Karpas-422 (cell line): Measurements from ENCODE around the gene EGLN2. TPM values are rescaled to one million over a fixed set of nuclear protein-coding genes. Genes with fewer than 3 reads are reported as not detected.
"Not testable (repeated sequence)": the region's sequence is repeated elsewhere in the genome, so short reads cannot be mapped to it uniquely, and the experiment has no call there.

Experiments used
- DNase-seq: peaks from one replicate; pipeline ENCODE4 v3.0.0-alpha.2; 2015
- H2AFZ ChIP-seq: fragments of 200-600 bp; sonication (generic); 2 replicates; pipeline ENCODE4 v1.6.1; 2014; ENCODE audit warnings: antibody characterized with exemption, low read length, mixed read lengths
- H3K27ac ChIP-seq: fragments of 200-600 bp; sonication (generic); 2 replicates; pipeline ENCODE4 v1.5.1; 2014; ENCODE audit warnings: mild to moderate bottlenecking, low read length, moderate library complexity
- H3K27me3 ChIP-seq: fragments of 200-600 bp; sonication (generic); 2 replicates; pipeline ENCODE4 v1.6.1; 2014; ENCODE audit warnings: low read length, mixed read lengths
- H3K36me3 ChIP-seq: fragments of 200-600 bp; sonication (generic); 2 replicates; pipeline ENCODE4 v1.6.1; 2014; ENCODE audit warnings: low read length, mixed read lengths; ENCODE audit not compliant: insufficient read depth
- H3K4me1 ChIP-seq: fragments of 200-600 bp; sonication (generic); 2 replicates; pipeline ENCODE4 v1.6.1; 2014; ENCODE audit warnings: mild to moderate bottlenecking, low read length, mixed read lengths
- H3K4me2 ChIP-seq: fragments of 200-600 bp; sonication (generic); 2 replicates; pipeline ENCODE4 v1.6.1; 2014; ENCODE audit warnings: low read length, low read depth, mild to moderate bottlenecking; ENCODE audit not compliant: poor library complexity, severe bottlenecking
- H3K4me3 ChIP-seq: fragments of 200-600 bp; sonication (generic); 2 replicates; pipeline ENCODE4 v1.5.1; 2014; ENCODE audit warnings: mild to moderate bottlenecking, antibody characterized with exemption, low read length, mixed read lengths
- H3K79me2 ChIP-seq: fragments of 200-600 bp; sonication (generic); 2 replicates; pipeline ENCODE4 v1.6.1; 2014; ENCODE audit warnings: mild to moderate bottlenecking, low read length, mixed read lengths
- H3K9ac ChIP-seq: fragments of 200-600 bp; sonication (generic); 2 replicates; pipeline ENCODE4 v1.6.0; 2014; ENCODE audit warnings: low read length
- H3K9me2 ChIP-seq: fragments of 200-600 bp; sonication (generic), shearing (Covaris generic); replicated peaks from 2 replicates; pipeline ENCODE4 v1.6.0; 2014; ENCODE audit warnings: mild to moderate bottlenecking, low read length, moderate library complexity; ENCODE audit not compliant: insufficient read depth
- H3K9me3 ChIP-seq: fragments of 300-700, 200-600 bp; sonication (generic); 2 replicates; pipeline ENCODE4 v1.6.1; 2014; ENCODE audit warnings: low read length, mixed read lengths
- H4K20me1 ChIP-seq: fragments of 200-600 bp; sonication (generic); 2 replicates; pipeline ENCODE4 v1.6.1; 2014; ENCODE audit warnings: mild to moderate bottlenecking, antibody characterized with exemption, low read length, low read depth; ENCODE audit not compliant: insufficient read depth
- total RNA-seq: library from RNA; depleted of rRNA; stranded (reverse); fragments of >200 nt; shearing (Covaris generic); gene quantifications from 2 replicates; pipeline ENCODE4 v1.2.3, GENCODE V29; 2014; ENCODE audit warnings: low replicate concordance

Gene EGLN2
- total RNA-seq, 1 experiment from 2014 or later, result 49.4 TPM

DNA sequence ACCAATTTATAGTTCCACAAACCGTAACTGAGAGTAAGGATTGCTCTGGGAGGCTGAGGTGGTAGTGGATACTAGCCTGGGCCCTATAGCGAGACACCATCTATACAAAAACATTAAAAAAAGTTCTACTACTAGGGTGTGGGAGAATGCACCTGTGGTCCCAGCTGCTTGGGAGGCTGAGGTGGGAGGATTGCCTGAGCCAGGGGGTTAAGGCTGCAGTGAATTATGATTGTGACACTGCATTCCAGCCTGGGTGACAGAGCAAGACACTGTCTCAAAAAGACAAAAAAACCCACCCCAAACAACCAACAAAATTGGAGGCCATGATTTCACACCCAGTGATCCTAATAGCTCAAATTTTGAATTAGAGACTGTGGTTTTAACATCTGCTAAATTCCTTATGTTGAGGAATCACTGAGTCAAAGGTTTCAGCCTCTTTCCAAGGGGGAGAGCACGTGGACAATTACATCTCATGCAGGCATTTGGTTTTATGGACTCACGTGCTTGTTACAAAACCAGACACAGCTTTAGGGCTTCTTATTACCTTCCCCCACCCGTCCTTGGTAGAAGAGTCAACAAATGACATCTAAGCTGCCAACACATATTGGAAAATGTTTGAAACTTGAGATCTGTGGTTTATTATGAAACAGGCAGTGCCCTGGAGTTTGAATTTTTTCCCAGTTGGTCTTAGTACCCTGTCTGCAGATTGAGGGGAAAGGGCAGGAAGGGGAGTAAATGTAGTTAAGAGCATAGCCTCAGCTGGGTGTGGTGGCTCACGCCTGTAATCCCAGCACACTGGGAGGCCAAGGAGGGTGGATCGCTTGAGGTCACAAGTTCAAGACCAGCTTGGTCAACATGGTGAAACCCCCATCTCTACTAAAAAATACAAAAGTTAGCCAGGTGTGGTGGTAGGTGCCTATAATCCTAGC lies 32.8 kb downstream of the EGLN2 start:
- no peaks in the 10 kb centered on the region for H4K20me1 ChIP-seq
- no peak for DNase-seq

DNA sequence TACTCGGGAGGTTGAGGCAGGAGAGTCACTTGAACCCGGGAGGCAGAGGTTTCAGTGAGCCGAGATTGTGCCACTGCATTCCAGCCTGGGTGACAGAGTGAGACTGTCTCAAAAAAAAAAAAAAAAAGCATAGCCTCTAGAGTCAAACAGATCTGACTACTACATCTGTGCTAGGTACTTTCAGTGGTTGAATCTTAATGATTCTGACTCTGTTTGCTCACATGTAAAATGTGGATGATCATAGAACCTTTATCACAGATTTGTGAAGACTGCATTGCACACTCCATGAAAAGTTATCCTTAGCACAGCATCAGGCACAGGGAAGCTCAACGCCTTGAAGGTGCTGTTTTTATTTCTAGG lies 33.4 kb downstream of the EGLN2 start:
- H3K9me3 ChIP-seq, H3K79me2 ChIP-seq, H3K4me1 ChIP-seq, H4K20me1 ChIP-seq, H3K27ac ChIP-seq, H3K4me2 ChIP-seq, H3K36me3 ChIP-seq, H2AFZ ChIP-seq, DNase-seq, H3K9me2 ChIP-seq, H3K4me3 ChIP-seq, H3K9ac ChIP-seq, H3K27me3 ChIP-seq: not testable (repeated sequence)

More for the DNA sequence above, 32.8 kb downstream of the EGLN2 start:
- Histone ChIP-seq H3K27ac (no peak overlapping the region), H2AFZ (no peak overlapping the region), H3K4me3 (no peak overlapping the region), H3K9ac (no peak overlapping the region), H3K9me3 (no peaks in the 10 kb centered on the region), H3K4me2 (no peak overlapping the region), H3K4me1 (no peaks in the 10 kb centered on the region), H3K9me2 (no peaks in the 10 kb centered on the region), H3K27me3 (no peaks in the 10 kb centered on the region), H3K79me2 (no peaks in the 10 kb centered on the region), H3K36me3 (no peaks in the 10 kb centered on the region)

GRCh38 chr19:40833728-40834533 lies 34.9 kb downstream of the EGLN2 start:
- not testable (repeated sequence) for H3K9ac ChIP-seq, H3K9me2 ChIP-seq, H3K27ac ChIP-seq, H2AFZ ChIP-seq, H3K4me3 ChIP-seq, H3K27me3 ChIP-seq, H3K36me3 ChIP-seq, DNase-seq, H3K4me1 ChIP-seq, H4K20me1 ChIP-seq, H3K9me3 ChIP-seq, H3K4me2 ChIP-seq, H3K79me2 ChIP-seq

DNA sequence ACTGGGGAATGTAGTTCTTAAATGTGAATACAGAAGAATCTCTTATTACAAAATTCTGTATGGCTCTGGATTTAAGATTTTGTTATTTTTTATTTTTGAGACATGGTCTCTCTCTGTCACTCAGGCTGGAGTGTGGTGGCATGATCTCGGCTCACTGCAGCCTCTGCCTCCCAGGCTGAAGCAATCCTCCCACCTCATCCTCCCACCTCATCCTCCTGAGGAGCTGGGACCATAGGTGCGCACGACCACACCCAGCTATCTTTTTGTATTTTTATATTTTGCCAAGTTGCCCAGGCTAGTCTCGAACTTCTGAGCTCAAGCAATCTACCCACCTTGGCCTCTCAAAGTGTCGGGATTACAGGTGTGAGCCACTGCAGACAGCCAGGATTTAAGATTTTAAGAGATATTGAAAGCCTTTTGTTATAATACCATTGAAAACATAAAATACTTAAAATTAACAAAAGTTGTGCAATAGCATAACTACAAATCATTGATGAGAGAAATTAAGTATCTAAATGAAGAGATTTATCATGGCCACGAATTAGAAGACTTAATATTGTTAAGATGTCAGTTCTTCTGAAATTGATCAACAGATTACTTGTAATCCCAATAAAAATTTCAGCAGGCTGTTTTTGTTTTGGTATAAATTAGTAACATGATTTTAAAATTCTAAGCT lies 37.9 kb downstream of the EGLN2 start:
- DNase-seq, result no peak

DNA sequence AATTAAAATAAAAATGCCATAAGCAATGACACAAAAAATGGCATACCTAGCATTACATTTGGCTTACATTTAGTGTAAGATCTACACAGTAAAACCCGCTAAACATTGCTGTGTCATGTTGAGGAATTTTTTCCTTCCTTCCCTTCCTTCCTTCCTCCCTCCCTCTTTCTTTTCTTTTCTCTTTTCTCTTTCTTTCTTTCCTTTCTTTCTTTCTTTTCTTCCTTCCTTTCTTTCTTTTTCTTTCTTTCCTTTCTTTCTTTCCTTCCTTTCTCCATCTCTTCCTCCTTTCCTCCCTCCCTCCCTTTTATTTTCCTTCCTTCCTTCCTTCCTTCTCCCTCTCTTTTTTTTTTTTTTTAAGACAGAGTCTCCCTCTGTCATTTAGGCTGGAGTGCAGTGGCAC lies 39.5 kb downstream of the EGLN2 start:
- not testable (repeated sequence) for H4K20me1 ChIP-seq, H3K9me3 ChIP-seq, H3K4me1 ChIP-seq, DNase-seq, H3K79me2 ChIP-seq, H3K27ac ChIP-seq, H3K4me3 ChIP-seq, H2AFZ ChIP-seq, H3K9me2 ChIP-seq, H3K36me3 ChIP-seq, H3K9ac ChIP-seq, H3K4me2 ChIP-seq, H3K27me3 ChIP-seq

More for the DNA sequence above, 37.9 kb downstream of the EGLN2 start:
- Histone ChIP-seq H3K27ac (no peak overlapping the region), H4K20me1 (no peaks in the 10 kb centered on the region), H3K9me3 (no peaks in the 10 kb centered on the region), H3K79me2 (no peaks in the 10 kb centered on the region), H3K27me3 (no peaks in the 10 kb centered on the region), H3K9ac (no peak overlapping the region), H3K4me2 (no peak overlapping the region), H3K4me3 (no peak overlapping the region), H3K36me3 (no peaks in the 10 kb centered on the region), H2AFZ (no peak overlapping the region), H3K9me2 (no peaks in the 10 kb centered on the region), H3K4me1 (no peaks in the 10 kb centered on the region)

DNA sequence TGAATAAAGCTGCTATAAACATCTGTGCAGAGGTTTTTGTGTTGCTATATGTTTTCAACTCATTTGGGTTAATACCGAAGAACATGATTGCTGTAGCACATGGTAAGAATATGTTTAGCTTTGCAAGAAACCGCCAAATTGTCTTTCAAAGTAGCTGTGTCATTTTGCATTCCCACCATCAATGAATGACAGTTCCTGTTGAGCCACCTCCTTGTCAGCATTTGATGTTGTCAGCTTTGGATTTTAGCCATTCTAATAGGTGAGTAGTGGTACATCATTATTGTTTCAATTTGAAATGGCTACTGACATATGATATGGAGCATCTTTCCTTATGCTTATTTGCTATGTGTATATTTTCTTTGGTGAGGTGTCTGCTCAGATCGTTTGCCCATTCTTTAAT lies 43.0 kb downstream of the EGLN2 start:
- not testable (repeated sequence) for H3K4me3 ChIP-seq, H4K20me1 ChIP-seq, H3K36me3 ChIP-seq, H3K79me2 ChIP-seq, H3K9me3 ChIP-seq, H3K9ac ChIP-seq, DNase-seq, H3K9me2 ChIP-seq, H2AFZ ChIP-seq, H3K4me2 ChIP-seq, H3K4me1 ChIP-seq, H3K27ac ChIP-seq, H3K27me3 ChIP-seq

GRCh38 chr19:40842997-40843652 lies 44.1 kb downstream of the EGLN2 start:
- not testable (repeated sequence) for H4K20me1 ChIP-seq, H3K9me2 ChIP-seq, H3K9me3 ChIP-seq, DNase-seq, H3K27ac ChIP-seq, H3K4me2 ChIP-seq, H3K27me3 ChIP-seq, H3K9ac ChIP-seq, H3K79me2 ChIP-seq, H2AFZ ChIP-seq, H3K36me3 ChIP-seq, H3K4me1 ChIP-seq, H3K4me3 ChIP-seq

DNA sequence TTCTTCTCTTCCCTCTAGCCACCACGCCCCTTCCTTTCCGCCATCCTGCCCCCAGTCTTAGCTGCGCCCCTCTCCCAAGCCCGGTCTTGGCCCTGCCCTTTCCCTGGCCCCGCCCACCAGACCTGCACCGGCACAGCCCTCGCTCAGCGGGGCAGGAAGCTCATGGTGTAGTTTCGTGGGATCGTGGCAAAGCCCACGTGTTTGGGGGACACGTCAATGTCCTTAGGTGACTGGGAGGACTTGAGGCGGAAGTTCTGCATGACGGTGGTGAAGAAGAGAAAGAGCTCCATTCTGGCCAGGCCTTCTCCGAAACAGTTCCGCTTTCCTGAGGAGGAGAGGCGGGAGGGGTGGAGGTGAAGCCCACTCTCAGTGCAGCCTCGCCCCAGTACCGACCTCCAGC lies 44.7 kb downstream of the EGLN2 start:
- not testable (repeated sequence) for DNase-seq

More for the DNA sequence above, 44.7 kb downstream of the EGLN2 start:
- not testable (repeated sequence) for H3K4me1 ChIP-seq, H3K4me2 ChIP-seq, H3K79me2 ChIP-seq, H3K9me2 ChIP-seq, H3K9me3 ChIP-seq, H3K36me3 ChIP-seq, H3K9ac ChIP-seq, H2AFZ ChIP-seq, H4K20me1 ChIP-seq, H3K27ac ChIP-seq, H3K4me3 ChIP-seq, H3K27me3 ChIP-seq
